ENCODE measurements around the gene FGF23.
"Not testable (repeated sequence)": the region's sequence is repeated elsewhere in the genome, so short reads cannot be mapped to it uniquely, and the experiment has no call there.

FGF23 gene

GRCh38 chr12:4379405-4379804 lies at the start of gene FGF23:
TSS of gene FGF23 (minus strand) at chr12:4379712. CDS start at chr12:4379582, 130 bp downstream.
- DNase-seq, result no peak

GRCh38 chr12:4424422-4424821 lies 44.9 kb upstream of the FGF23 start:
- no peak for DNase-seq

- DNase-seq, result no peak
Observed at GRCh38 chr12:4423528-4424195, 44.1 kb upstream of the FGF23 start.

- no peak for DNase-seq
Observed at GRCh38 chr12:4422985-4423384, 43.5 kb upstream of the FGF23 start.

- peak; percentile 51 for DNase-seq
Observed at GRCh38 chr12:4421590-4422031, 42.1 kb upstream of the FGF23 start.

- DNase-seq, result no peak
Observed at GRCh38 chr12:4420138-4420670, 40.7 kb upstream of the FGF23 start.

GRCh38 chr12:4418913-4419312 lies 39.4 kb upstream of the FGF23 start:
- DNase-seq, result no peak

GRCh38 chr12:4417936-4418335 lies 38.4 kb upstream of the FGF23 start:
- DNase-seq, result no peak

GRCh38 chr12:4417455-4417854 lies 37.9 kb upstream of the FGF23 start:
- DNase-seq, result no peak

- DNase-seq, result no peak
Observed at GRCh38 chr12:4416276-4416675, 36.8 kb upstream of the FGF23 start.

- no peak for DNase-seq
Observed at GRCh38 chr12:4412465-4412864, 33.0 kb upstream of the FGF23 start.

- DNase-seq, result no peak
Observed at GRCh38 chr12:4412056-4412455, 32.5 kb upstream of the FGF23 start.

GRCh38 chr12:4407136-4407535 lies 27.6 kb upstream of the FGF23 start:
- no peak for DNase-seq

GRCh38 chr12:4404877-4405637 lies 25.5 kb upstream of the FGF23 start:
- DNase-seq, result not testable (repeated sequence)

GRCh38 chr12:4402996-4403395 lies 23.5 kb upstream of the FGF23 start:
- DNase-seq, result no peak

GRCh38 chr12:4401117-4401516 lies 21.6 kb upstream of the FGF23 start:
- DNase-seq, result no peak

GRCh38 chr12:4395818-4396217 lies 16.3 kb upstream of the FGF23 start:
- no peak for DNase-seq

- no peak for DNase-seq
Observed at GRCh38 chr12:4393211-4393610, 13.7 kb upstream of the FGF23 start.

- DNase-seq, result no peak
Observed at GRCh38 chr12:4392223-4392742, 12.8 kb upstream of the FGF23 start.

- no peak for DNase-seq
Observed at GRCh38 chr12:4388662-4389061, 9.2 kb upstream of the FGF23 start.

GRCh38 chr12:4388032-4388431 lies 8.5 kb upstream of the FGF23 start:
- DNase-seq, result no peak

- no peak for DNase-seq
Observed at GRCh38 chr12:4387607-4388006, 8.1 kb upstream of the FGF23 start.

GRCh38 chr12:4386801-4387200 lies 7.3 kb upstream of the FGF23 start:
- DNase-seq, result no peak

GRCh38 chr12:4383304-4383865 lies 3.9 kb upstream of the FGF23 start:
- DNase-seq, result no peak

All from CD4-positive, alpha-beta T cell treated with Interleukin-12 subunit alpha and Interleukin-12 subunit beta, for 1 hour (primary cell).